Cardiac septum (tissue), 1 donor: Measurements from ENCODE around the gene MAML1. TPM values are rescaled to one million over a fixed set of nuclear protein-coding genes. Genes with fewer than 3 reads are reported as not detected.

Experiments used
- DNase-seq: peaks from one replicate; pipeline ENCODE4 v3.0.0-alpha.2; 2020; ENCODE audit warnings: low spot score
- intact Hi-C: fragments of 100-400 bp; cut with DNase I; formaldehyde crosslinking; loops from one replicate; pipeline ENCODE4 v1.14.0; 2022
- total RNA-seq: library from RNA; stranded (reverse); fragmentation: NEBNext Ultra II Directional; extraction: Animal tissue kit (Norgen Biotek cat#: 25700); gene quantifications from one replicate; pipeline ENCODE4 v1.2.1, GENCODE V29; 2021
- donor health status: DM: no; HTN: no; CAD: no.

MAML1 gene
- total RNA-seq, 1 donor from 2014 or later = 13.2 TPM

DNA sequence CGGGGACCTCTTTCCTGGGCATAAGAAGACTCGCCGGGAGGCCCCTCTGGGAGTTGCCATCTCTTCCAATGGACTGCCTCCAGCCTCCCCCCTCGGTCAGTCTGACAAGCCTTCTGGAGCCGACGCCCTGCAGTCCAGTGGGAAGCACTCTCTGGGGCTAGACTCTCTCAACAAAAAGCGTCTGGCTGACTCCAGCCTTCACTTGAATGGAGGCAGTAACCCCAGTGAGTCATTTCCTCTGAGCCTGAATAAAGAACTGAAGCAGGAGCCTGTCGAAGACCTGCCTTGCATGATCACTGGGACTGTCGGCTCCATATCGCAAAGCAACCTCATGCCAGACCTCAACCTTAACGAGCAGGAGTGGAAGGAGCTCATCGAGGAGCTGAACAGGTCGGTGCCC lies 32.8 kb downstream of the MAML1 start:
- intact Hi-C loops = no loop called here
- DNase-seq = no peak

DNA sequence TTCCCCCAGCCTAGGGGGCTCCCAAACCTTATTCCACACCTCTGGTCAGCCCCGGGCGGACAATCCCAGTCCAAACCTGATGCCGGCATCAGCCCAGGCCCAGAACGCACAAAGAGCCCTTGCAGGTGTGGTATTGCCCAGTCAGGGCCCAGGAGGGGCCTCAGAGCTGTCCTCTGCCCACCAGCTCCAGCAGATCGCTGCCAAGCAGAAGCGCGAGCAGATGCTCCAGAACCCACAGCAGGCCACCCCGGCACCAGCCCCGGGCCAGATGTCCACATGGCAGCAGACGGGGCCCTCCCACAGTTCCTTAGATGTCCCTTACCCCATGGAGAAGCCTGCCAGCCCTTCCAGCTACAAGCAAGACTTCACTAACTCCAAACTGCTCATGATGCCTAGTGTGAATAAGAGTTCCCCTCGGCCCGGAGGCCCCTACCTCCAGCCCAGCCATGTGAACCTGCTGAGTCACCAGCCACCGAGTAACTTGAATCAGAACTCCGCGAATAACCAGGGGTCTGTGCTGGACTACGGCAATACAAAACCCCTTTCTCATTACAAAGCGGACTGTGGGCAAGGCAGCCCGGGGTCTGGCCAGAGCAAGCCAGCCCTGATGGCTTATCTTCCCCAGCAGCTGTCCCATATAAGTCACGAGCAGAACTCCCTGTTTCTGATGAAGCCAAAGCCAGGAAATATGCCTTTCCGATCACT lies 33.6 kb downstream of the MAML1 start:
- intact Hi-C loops = no loop called here
- DNase-seq = no peak

- intact Hi-C loops = no loop called here
- DNase-seq = no peak
These were observed 34.3 kb downstream of the MAML1 start for GRCh38 chr5:179766726-179767455.

GRCh38 chr5:179767496-179768100 lies 35.0 kb downstream of the MAML1 start:
- no peak for DNase-seq
- intact Hi-C loops = no loop called here

GRCh38 chr5:179768326-179769085 lies 35.9 kb downstream of the MAML1 start:
- intact Hi-C loops = no loop called here

GRCh38 chr5:179769271-179769670 lies 36.6 kb downstream of the MAML1 start:
- DNase-seq = no peak
- intact Hi-C loops = no loop called here

More at GRCh38 chr5:179768326-179769085, 35.9 kb downstream of the MAML1 start:
- no peak for DNase-seq

- intact Hi-C loops = no loop called here
- DNase-seq = no peak
These were observed 37.2 kb downstream of the MAML1 start for GRCh38 chr5:179769796-179770195.

GRCh38 chr5:179771311-179771895 lies 38.8 kb downstream of the MAML1 start:
- intact Hi-C loops = no loop called here
- no peak for DNase-seq

DNA sequence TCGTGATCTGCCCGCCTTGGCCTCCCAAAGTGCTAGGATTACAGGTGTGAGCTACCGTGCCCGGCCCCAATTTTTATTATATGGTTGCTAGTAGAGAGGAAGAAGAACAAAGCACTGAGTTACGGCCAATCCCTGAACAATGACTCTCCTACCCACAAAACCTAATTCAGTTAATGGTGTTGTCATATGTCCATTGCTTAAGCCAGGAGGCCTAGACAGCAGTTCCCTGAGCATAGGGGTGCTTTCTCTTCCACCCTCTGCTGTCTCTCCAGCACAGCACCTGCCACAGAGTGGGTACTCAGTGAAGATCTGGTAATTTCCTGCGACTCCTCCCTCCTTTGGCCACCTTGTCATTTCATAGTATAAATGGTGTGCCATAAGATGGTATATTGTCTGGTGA lies 39.7 kb downstream of the MAML1 start:
- DNase-seq = no peak
- intact Hi-C loops = no loop called here

GRCh38 chr5:179773686-179774040 lies 41.0 kb downstream of the MAML1 start:
- intact Hi-C loops = no loop called here
- DNase-seq = no peak

GRCh38 chr5:179774442-179774841 lies 41.8 kb downstream of the MAML1 start:
- no peak for DNase-seq
- intact Hi-C loops = no loop called here

DNA sequence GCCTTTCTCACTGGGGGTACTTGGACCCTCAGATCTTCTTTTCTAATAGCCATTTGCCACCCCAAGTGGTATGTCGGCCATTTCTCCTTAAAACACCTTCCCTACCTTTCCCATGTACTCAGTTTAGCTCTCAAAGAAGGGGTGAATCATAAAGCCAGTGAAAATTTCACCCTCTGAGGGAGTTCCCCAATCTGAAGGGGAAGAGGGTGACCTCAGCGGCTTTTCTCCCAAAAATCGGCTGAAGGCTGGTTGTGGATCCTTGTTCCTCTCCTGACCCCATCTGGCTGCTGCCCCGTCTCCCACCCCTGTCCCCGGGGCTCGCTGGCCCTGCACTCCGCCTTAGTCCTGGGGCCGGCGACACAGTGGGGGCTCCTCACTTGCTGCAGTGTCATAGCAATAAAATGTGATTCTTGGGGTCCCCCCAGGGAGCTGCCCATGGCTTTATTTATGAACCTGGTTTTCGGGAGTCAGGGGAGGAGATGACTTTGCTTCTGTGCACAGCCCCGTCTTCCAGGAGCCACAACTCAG lies 43.9 kb downstream of the MAML1 start:
- intact Hi-C loops = no loop called here
- no peak for DNase-seq

GRCh38 chr5:179777456-179777855 lies 44.8 kb downstream of the MAML1 start:
- intact Hi-C loops = no loop called here
- no peak for DNase-seq

DNA sequence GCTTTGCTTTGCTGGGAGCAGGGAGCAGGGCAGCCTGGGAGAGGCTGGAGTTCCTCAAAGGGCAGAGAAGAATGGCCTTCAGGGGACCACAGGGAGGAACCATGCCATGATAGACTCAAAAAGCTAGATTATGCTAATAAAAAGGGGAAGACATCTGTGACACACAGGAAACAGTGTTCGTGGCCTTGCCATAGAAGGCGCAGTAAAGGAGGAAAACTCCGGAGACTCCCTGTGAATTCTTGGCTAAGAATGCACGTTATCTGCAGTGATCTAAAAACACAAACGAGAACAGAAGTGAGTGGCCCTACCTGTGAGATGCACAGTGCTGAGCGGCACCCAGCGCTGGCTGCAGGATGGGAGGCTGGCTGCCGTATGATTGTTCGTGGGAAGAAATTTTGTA lies 45.3 kb downstream of the MAML1 start:
- intact Hi-C loops = no loop called here

GRCh38 chr5:179778591-179778990 lies 46.0 kb downstream of the MAML1 start:
- intact Hi-C loops = no loop called here
- DNase-seq = no peak

More for the DNA sequence above, 45.3 kb downstream of the MAML1 start:
- DNase-seq = no peak

GRCh38 chr5:179779826-179780225 lies 47.2 kb downstream of the MAML1 start:
- intact Hi-C loops = no loop called here
- DNase-seq = no peak

- no peak for DNase-seq
- intact Hi-C loops = no loop called here
These were observed 47.7 kb downstream of the MAML1 start for GRCh38 chr5:179780362-179780761.

DNA sequence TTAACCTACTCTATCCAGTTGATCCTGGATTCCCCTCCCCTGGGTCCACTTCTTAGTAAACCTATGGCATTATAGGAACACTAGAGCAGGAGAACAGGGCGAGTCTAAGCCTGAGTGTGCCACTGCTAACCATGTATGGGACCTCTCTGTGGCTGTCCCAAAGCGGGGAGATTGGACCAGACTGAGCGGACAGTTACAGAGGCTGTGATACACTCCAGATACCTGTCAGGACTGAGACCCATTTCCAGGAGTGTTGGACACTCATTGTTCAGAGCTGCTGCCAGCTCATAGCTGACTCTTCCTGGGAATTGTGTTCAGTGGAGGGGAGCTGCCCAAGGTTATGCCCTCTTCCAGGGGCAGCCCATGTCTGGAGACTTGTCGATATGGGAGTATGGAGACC lies 49.2 kb downstream of the MAML1 start:
- intact Hi-C loops = no loop called here
- no peak for DNase-seq

DNA sequence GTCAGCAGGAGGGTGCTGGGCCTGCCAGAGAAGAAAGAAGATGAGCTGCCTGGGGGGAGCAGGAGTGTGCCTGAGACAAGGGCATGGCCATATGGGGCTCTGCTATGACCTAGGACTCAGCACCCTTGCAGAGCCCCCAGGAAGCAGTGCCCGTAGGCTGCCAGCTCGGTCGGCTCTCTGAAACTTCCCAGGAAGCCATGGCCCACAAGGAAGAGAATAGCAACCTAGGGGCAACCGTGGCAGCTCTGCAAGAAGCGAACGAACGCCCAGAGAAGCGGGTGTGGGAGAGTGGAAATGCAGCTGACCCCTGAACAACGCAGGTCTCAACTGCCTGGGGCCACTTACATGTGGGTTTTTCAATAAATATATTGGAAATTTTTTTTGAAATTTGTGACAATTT lies 50.5 kb downstream of the MAML1 start:
- no peak for DNase-seq
- intact Hi-C loops = no loop called here

GRCh38 chr5:179786861-179787260 lies 54.2 kb downstream of the MAML1 start:
- intact Hi-C loops = no loop called here
- no peak for DNase-seq
